Chondrocyte (in vitro differentiated cells): Measurements from ENCODE around the gene PTGIR. TPM values are rescaled to one million over a fixed set of nuclear protein-coding genes. Genes with fewer than 3 reads are reported as not detected.
"Not testable (repeated sequence)": the region's sequence is repeated elsewhere in the genome, so short reads cannot be mapped to it uniquely, and the experiment has no call there.

Experiments
- DNase-seq: peaks from one replicate; pipeline ENCODE4 v3.0.0; 2021; ENCODE audit warnings: mixed read lengths, low spot score
- H3K27ac Mint-ChIP-seq: one replicate; pipeline ENCODE4 v1.8.0; 2021; ENCODE audit warnings: mild to moderate bottlenecking, moderate library complexity, mixed read lengths; ENCODE audit not compliant: unreplicated experiment
- H3K27me3 Mint-ChIP-seq: 2 replicates; pipeline ENCODE4 v1.8.0; 2021; ENCODE audit warnings: low read depth, mixed read lengths
- H3K36me3 Mint-ChIP-seq: 2 replicates; pipeline ENCODE4 v1.8.0; 2021; ENCODE audit warnings: low read depth, mixed read lengths
- H3K4me1 Mint-ChIP-seq: 2 replicates; pipeline ENCODE4 v1.8.0; 2021; ENCODE audit warnings: low read depth, mild to moderate bottlenecking, mixed read lengths
- H3K4me3 Mint-ChIP-seq: one replicate; pipeline ENCODE4 v1.8.0; 2021; ENCODE audit warnings: mild to moderate bottlenecking, moderate library complexity, mixed read lengths; ENCODE audit not compliant: unreplicated experiment
- H3K9me3 Mint-ChIP-seq: 2 replicates; pipeline ENCODE4 v1.8.0; 2021; ENCODE audit warnings: low read depth, mixed read lengths
- total RNA-seq: library from RNA; stranded (reverse); gene quantifications from 3 replicates; pipeline ENCODE4 v1.2.1, GENCODE V29; 2021
- TF ChIP-seq, protein P1 (sequence below): fragments of 200-600 bp; sonication (generic); IDR thresholded peaks from 2 replicates; pipeline ENCODE4 v1.5.0; 2021; ENCODE audit warnings: antibody characterized with exemption, mild to moderate bottlenecking, moderate library complexity

PTGIR gene
- total RNA-seq, 1 donor from 2014 or later, result 2.4 TPM

- Mint-ChIP-seq H3K27ac (no peak overlapping the region), H3K9me3 (no peaks in the 10 kb centered on the region), H3K4me3 (no peak overlapping the region), H3K4me1 (peaks cover 34% of the 10 kb centered on the region), H3K36me3 (no peaks in the 10 kb centered on the region), H3K27me3 (no peaks in the 10 kb centered on the region)
- no peak for DNase-seq
- TF ChIP-seq, protein P1, sequence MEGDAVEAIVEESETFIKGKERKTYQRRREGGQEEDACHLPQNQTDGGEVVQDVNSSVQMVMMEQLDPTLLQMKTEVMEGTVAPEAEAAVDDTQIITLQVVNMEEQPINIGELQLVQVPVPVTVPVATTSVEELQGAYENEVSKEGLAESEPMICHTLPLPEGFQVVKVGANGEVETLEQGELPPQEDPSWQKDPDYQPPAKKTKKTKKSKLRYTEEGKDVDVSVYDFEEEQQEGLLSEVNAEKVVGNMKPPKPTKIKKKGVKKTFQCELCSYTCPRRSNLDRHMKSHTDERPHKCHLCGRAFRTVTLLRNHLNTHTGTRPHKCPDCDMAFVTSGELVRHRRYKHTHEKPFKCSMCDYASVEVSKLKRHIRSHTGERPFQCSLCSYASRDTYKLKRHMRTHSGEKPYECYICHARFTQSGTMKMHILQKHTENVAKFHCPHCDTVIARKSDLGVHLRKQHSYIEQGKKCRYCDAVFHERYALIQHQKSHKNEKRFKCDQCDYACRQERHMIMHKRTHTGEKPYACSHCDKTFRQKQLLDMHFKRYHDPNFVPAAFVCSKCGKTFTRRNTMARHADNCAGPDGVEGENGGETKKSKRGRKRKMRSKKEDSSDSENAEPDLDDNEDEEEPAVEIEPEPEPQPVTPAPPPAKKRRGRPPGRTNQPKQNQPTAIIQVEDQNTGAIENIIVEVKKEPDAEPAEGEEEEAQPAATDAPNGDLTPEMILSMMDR, result no peak
Measured at GRCh38 chr19:46629546-46630025, 4.7 kb upstream of the PTGIR start.

- not testable (repeated sequence) for H3K27ac Mint-ChIP-seq, H3K36me3 Mint-ChIP-seq, H3K4me3 Mint-ChIP-seq, DNase-seq, H3K27me3 Mint-ChIP-seq, H3K9me3 Mint-ChIP-seq
- peaks cover 39% of the 10 kb centered on the region for H3K4me1 Mint-ChIP-seq
Measured at GRCh38 chr19:46628970-46629369, 4.1 kb upstream of the PTGIR start.

DNA sequence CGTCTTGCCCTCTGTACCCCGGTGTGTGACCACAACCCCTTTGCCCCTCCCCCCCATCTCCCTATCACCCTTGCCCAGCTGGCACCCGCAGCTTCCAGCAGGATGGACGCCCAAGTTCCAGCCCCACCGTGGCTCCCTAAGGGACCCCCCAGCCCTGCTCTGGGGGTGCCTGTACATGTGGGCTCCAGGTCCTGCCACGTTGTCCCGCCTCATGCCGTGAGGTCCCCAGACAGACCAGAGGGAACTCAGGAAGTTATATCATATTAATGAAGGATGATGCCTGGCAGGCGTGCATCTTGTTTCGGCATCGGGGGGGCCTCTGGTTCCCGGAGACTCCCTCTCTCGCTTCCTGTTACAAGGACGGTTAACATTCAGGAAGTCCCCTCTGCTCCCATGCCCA lies 1.6 kb upstream of the PTGIR start:
- Mint-ChIP-seq H3K27ac (no peak overlapping the region), H3K9me3 (no peaks in the 10 kb centered on the region), H3K4me3 (no peak overlapping the region), H3K4me1 (peaks cover 35% of the 10 kb centered on the region), H3K27me3 (no peaks in the 10 kb centered on the region), H3K36me3 (no peaks in the 10 kb centered on the region)
- TF ChIP-seq, protein P1, result no peak
- DNase-seq, result no peak

DNA sequence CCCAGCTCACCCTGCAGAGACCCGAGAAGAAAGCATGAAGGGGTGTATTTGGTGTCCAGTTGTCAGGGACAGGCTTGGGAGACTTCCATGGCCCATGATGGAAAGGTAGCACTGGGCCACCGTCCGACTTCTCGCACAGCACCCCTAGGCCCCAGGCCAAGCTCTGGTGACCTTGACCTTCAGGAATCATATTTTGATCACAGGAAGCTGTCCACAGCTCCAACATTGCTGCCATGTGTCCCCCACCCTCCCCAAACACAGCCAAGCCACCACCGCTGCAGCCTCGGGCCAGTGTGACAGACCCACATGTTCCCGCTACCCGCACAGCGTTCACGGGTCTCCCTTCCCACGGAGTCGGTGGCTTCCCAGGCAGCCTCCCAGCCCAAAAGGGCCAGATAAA lies 842 bp upstream of the PTGIR start:
- Mint-ChIP-seq H3K9me3 (no peaks in the 10 kb centered on the region), H3K36me3 (no peaks in the 10 kb centered on the region)

DNA sequence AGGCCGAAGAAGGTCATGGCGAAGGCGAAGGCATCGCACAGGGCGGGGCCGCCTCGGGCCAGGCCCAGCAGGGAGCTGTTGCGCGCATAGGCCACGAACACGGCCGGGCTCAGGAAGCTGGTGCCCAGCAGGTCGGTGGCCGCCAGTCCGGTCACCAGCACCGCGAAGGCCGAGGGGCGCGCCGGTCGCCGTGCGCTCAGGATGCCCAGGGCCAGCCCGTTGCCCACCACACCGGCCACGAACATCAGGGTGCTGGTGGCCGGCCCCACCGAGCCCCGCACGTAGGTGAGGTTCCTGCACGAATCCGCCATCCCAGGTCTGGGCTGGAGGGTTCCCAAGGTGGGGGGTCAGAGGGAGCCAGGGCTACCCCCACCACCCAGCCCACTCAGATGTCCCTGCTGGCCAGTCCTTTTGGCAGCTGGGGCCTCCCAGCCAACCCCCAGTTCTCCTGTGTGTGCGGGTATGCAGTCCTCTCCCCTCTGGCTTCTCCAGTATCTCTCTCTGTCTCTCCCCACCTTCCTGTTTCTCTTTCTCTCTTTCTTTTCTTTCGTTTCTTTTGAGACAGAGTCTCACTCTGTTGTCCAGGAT lies 880 bp downstream of the PTGIR start:
- Mint-ChIP-seq H3K4me3 (peak overlapping the region; percentile 65), H3K9me3 (no peaks in the 10 kb centered on the region), H3K36me3 (no peaks in the 10 kb centered on the region), H3K27me3 (no peaks in the 10 kb centered on the region), H3K4me1 (peaks cover 49% of the 10 kb centered on the region), H3K27ac (peak overlapping the region; percentile 65)
- DNase-seq, result no peak
- TF ChIP-seq, protein P1, result no peak

More for the DNA sequence above, 842 bp upstream of the PTGIR start:
- Mint-ChIP-seq H3K27me3 (no peaks in the 10 kb centered on the region), H3K4me3 (no peak overlapping the region), H3K4me1 (peaks cover 37% of the 10 kb centered on the region), H3K27ac (peak overlapping the region; percentile 96)
- DNase-seq, result no peak
- TF ChIP-seq, protein P1, result no peak

GRCh38 chr19:46622118-46622446 lies 2.8 kb downstream of the PTGIR start:
- H3K27ac Mint-ChIP-seq, result no peak overlapping the region
- no peak for DNase-seq
- peaks cover 50% of the 10 kb centered on the region for H3K4me1 Mint-ChIP-seq
- H3K9me3 Mint-ChIP-seq, result no peaks in the 10 kb centered on the region
- TF ChIP-seq, protein P1, result no peak
- no peak overlapping the region for H3K4me3 Mint-ChIP-seq
- no peaks in the 10 kb centered on the region for H3K36me3 Mint-ChIP-seq
- no peaks in the 10 kb centered on the region for H3K27me3 Mint-ChIP-seq
